Transverse colon (tissue), 4 donors: ENCODE results near the gene EHBP1.

Source experiments
- CTCF ChIP-seq, 5 experiments: fragments of 200-600 bp in 3 of 5; fragments of 450-650 bp in 2 of 5; sonication (generic) in 3 of 5; IDR thresholded peaks; 1 replicate in 2 of 5; 2 replicates in 3 of 5; pipeline ENCODE4 v1.5.1; 2016 to 2017; ENCODE audit warnings: antibody characterized with exemption in 5 of 5, inconsistent platforms in 3 of 5, mild to moderate bottlenecking in 2 of 5, moderate library complexity in 1 of 5
- EP300 ChIP-seq: sonication (generic); formaldehyde crosslinking; IDR thresholded peaks from one replicate; pipeline ENCODE4 v1.6.1; 2017; ENCODE audit warnings: antibody characterized with exemption, low read depth
- POLR2A ChIP-seq: fragments of 450-650 bp; IDR thresholded peaks from one replicate; pipeline ENCODE4 v1.6.1; 2016; ENCODE audit warnings: antibody characterized with exemption, mild to moderate bottlenecking, moderate library complexity
- POLR2AphosphoS5 ChIP-seq, 3 donors: sonication (generic); formaldehyde crosslinking; IDR thresholded peaks; one replicate each; pipeline ENCODE4 v1.6.1; 2016; ENCODE audit warnings: antibody characterized with exemption in 3 of 3

GRCh38 chr2:62660582-62661262, 44.8 kb upstream of the EHBP1 start:
- TF ChIP-seq POLR2A: no peak
- TF ChIP-seq CTCF (IDR thresholded peaks at IDR 0.05): no peak
- TF ChIP-seq POLR2AphosphoS5 (IDR thresholded peaks at IDR 0.05): no peak
- TF ChIP-seq EP300: no peak
